Left lung (tissue), 10 donors: ENCODE results near the gene SIX5. TPM values are rescaled to one million over a fixed set of nuclear protein-coding genes. Genes with fewer than 3 reads are reported as not detected.
A peak's percentile ranks its signal among the peaks of the same experiment; 100 is the strongest.

Source experiments
- ATAC-seq: fragments of 200-7000 bp; cut with Tn5 transposase; one replicate; pipeline ENCODE4 v1.9.1; 2020; ENCODE audit warnings: moderate library complexity
- DNase-seq, 4 donors: peaks; one replicate each; pipeline ENCODE4 v3.0.0-alpha.2; 2013 to 2020
- H3K27ac ChIP-seq, 2 donors: fragments of 200-600 bp; sonication (generic) in 1 of 2; one replicate each; pipeline versions ENCODE4 v1.5.0 to v1.8.0; 2020 to 2021
- H3K27me3 ChIP-seq, 2 donors: fragments of 200-600 bp; sonication (generic) in 1 of 2; one replicate each; pipeline versions ENCODE4 v1.5.0 to v1.8.0; 2020 to 2021
- H3K36me3 ChIP-seq, 2 donors: fragments of 200-600 bp; sonication (generic) in 1 of 2; one replicate each; pipeline versions ENCODE4 v1.5.0 to v1.8.0; 2020 to 2021
- H3K4me1 ChIP-seq, 2 donors: fragments of 200-600 bp; one replicate each; pipeline ENCODE4 v1.8.0; 2021
- H3K4me3 ChIP-seq, 2 donors: fragments of 200-600 bp; sonication (generic) in 1 of 2; one replicate each; pipeline versions ENCODE4 v1.5.0 to v1.8.0; 2020 to 2021; ENCODE audit warnings: mild to moderate bottlenecking in 1 of 2
- H3K9me3 ChIP-seq, 2 donors: fragments of 200-600 bp; sonication (generic) in 1 of 2; one replicate each; pipeline versions ENCODE4 v1.5.0 to v1.8.0; 2020 to 2021
- CTCF ChIP-seq, 2 donors: fragments of 200-600 bp; sonication (generic) in 1 of 2; IDR thresholded peaks; one replicate each; pipeline versions ENCODE4 v1.5.0 to v1.8.0; 2021; ENCODE audit warnings: antibody characterized with exemption in 2 of 2
- intact Hi-C, 2 donors: fragments of 100-400 bp; cut with DNase I; formaldehyde crosslinking; loops; one replicate each; pipeline versions ENCODE4 v1.11.2 to v1.14.2; 2022
- polyA plus RNA-seq, 6 donors: library from polyadenylated mRNA; unstranded; fragments of 120-200 nt; gene quantifications; one replicate each; pipeline ENCODE4 v1.2.1, GENCODE V29; 2013; ENCODE audit not compliant: insufficient read length in 6 of 6
- total RNA-seq, 2 donors: library from RNA; stranded (reverse); fragmentation: NEBNext Ultra II Directional; extraction: Animal tissue kit (Norgen Biotek cat#: 25700); gene quantifications; one replicate each; pipeline ENCODE4 v1.2.1, GENCODE V29; 2021
- donor health status: DM: no; HTN: yes; CAD: no.
- donor health status: DM: no; HTN: no; CAD: no.

The SIX5 gene
- total and polyA plus RNA-seq, 8 donors: 11.5 to 25.0 (median 20.1) TPM

- intact Hi-C loops: no loop called here
- Histone ChIP-seq H3K27ac (peak overlapping the region; percentile 82 to 95), H3K27me3 (peaks cover 0 to 100% of the 10 kb centered on the region in 2 donors), H3K36me3 (peaks cover 0 to 6% of the 10 kb centered on the region in 2 donors), H3K4me3 (peak overlapping the region; percentile 64 to 68), H3K4me1 (peaks cover 16 to 54% of the 10 kb centered on the region in 2 donors), H3K9me3 (no peaks in the 10 kb centered on the region)
- ATAC-seq (peak; percentile 2), DNase-seq (peak; percentile 56 to 89 (median 75))
- no peak for TF ChIP-seq CTCF (IDR thresholded peaks at IDR 0.05)
These were observed 984 bp downstream of the SIX5 start for GRCh38 chr19:45767881-45768654.

- Histone ChIP-seq H3K36me3 (no peaks in the 10 kb centered on the region), H3K4me1 (peaks cover 16 to 54% of the 10 kb centered on the region in 2 donors), H3K9me3 (no peaks in the 10 kb centered on the region), H3K27ac (peak overlapping the region; percentile 82 to 95), H3K27me3 (peaks cover 0 to 100% of the 10 kb centered on the region in 2 donors), H3K4me3 (peak overlapping the region; percentile 64 to 68)
- DNase-seq (peak; percentile 81 to 92 (median 86)), ATAC-seq (peak; percentile 10)
- TF ChIP-seq CTCF (IDR thresholded peaks at IDR 0.05): no peak
- intact Hi-C loops: no loop called here
These were observed 1.6 kb downstream of the SIX5 start for GRCh38 chr19:45767410-45767880.

GRCh38 chr19:45766869-45767346, 2.1 kb downstream of the SIX5 start:
- Histone ChIP-seq H3K27ac (peak overlapping the region; percentile 82 to 95), H3K27me3 (peaks cover 0 to 100% of the 10 kb centered on the region in 2 donors), H3K4me3 (peak overlapping the region; percentile 64 to 68), H3K36me3 (no peaks in the 10 kb centered on the region), H3K9me3 (no peaks in the 10 kb centered on the region), H3K4me1 (peaks cover 16 to 54% of the 10 kb centered on the region in 2 donors)
- intact Hi-C loops: no loop called here
- DNase-seq (peak in 1 of 4 donors; percentile 81), ATAC-seq (no peak)
- no peak for TF ChIP-seq CTCF (IDR thresholded peaks at IDR 0.05)

GRCh38 chr19:45766296-45766868, 2.7 kb downstream of the SIX5 start:
- no peaks in the 10 kb centered on the region for H3K9me3 ChIP-seq
- intact Hi-C loops: no loop called here
- H3K27ac ChIP-seq: peak overlapping the region; percentile 82 to 95
- ATAC-seq (no peak), DNase-seq (peak in 1 of 4 donors; percentile 76)
- no peaks in the 10 kb centered on the region for H3K36me3 ChIP-seq
- TF ChIP-seq CTCF (IDR thresholded peaks at IDR 0.05): no peak
- H3K27me3 ChIP-seq: peaks cover 0 to 100% of the 10 kb centered on the region in 2 donors
- H3K4me3 ChIP-seq: peak overlapping the region; percentile 64 to 68
- peaks cover 16 to 54% of the 10 kb centered on the region in 2 donors for H3K4me1 ChIP-seq
